MM.1S (cell line): ENCODE measurements around the gene ATP11C.

Experiments used
- DNase-seq: peaks from one replicate; pipeline ENCODE4 v3.0.0-alpha.2; 2015
- H2AFZ ChIP-seq: fragments of 300-600 bp; sonication (generic); 2 replicates; pipeline ENCODE4 v1.6.0; 2016; ENCODE audit warnings: antibody characterized with exemption, low read length
- H3F3A ChIP-seq: fragments of 300-600 bp; sonication (generic); 2 replicates; pipeline ENCODE4 v1.6.1; 2016; ENCODE audit warnings: mild to moderate bottlenecking, antibody characterized with exemption, low read length, moderate library complexity, mixed read lengths; ENCODE audit not compliant: insufficient read depth
- H3K27ac ChIP-seq: fragments of 300-600 bp; sonication (generic); 2 replicates; pipeline ENCODE4 v1.5.1; 2016; ENCODE audit warnings: mild to moderate bottlenecking, low read length
- H3K27me3 ChIP-seq: fragments of 300-600 bp; sonication (generic); replicated peaks from 2 replicates; pipeline ENCODE4 v1.6.0; 2016; ENCODE audit warnings: low read length; ENCODE audit not compliant: insufficient read depth
- H3K36me3 ChIP-seq: fragments of 300-600 bp; sonication (generic); replicated peaks from 2 replicates; pipeline ENCODE4 v1.6.1; 2016; ENCODE audit warnings: mild to moderate bottlenecking, low read length, mixed read lengths; ENCODE audit not compliant: insufficient read depth
- H3K4me1 ChIP-seq: fragments of 300-600 bp; sonication (generic); 2 replicates; pipeline ENCODE4 v1.6.1; 2016; ENCODE audit warnings: low read length, mixed read lengths
- H3K4me2 ChIP-seq: fragments of 300-600 bp; sonication (generic); 2 replicates; pipeline ENCODE4 v1.6.0; 2016; ENCODE audit warnings: low read depth, low read length
- H3K4me3 ChIP-seq: fragments of 300-600 bp; sonication (generic); 2 replicates; pipeline ENCODE4 v1.5.1; 2016; ENCODE audit warnings: low read length, mixed read lengths
- H3K79me2 ChIP-seq: fragments of 300-600 bp; sonication (generic); 2 replicates; pipeline ENCODE4 v1.6.1; 2016; ENCODE audit warnings: mixed run types, low read length, mixed read lengths
- H3K9ac ChIP-seq: fragments of 300-600 bp; sonication (generic); 2 replicates; pipeline ENCODE4 v1.6.1; 2016; ENCODE audit warnings: low read length, mixed read lengths
- H3K9me2 ChIP-seq: fragments of 300-600 bp; sonication (generic); replicated peaks from 2 replicates; pipeline ENCODE4 v1.6.1; 2016; ENCODE audit warnings: mild to moderate bottlenecking, low read length, mixed read lengths; ENCODE audit not compliant: insufficient read depth
- H3K9me3 ChIP-seq: fragments of 300-600 bp; sonication (generic); replicated peaks from 2 replicates; pipeline ENCODE4 v1.6.1; 2016; ENCODE audit warnings: mild to moderate bottlenecking, low read length, mixed read lengths; ENCODE audit not compliant: insufficient read depth
- H4K20me1 ChIP-seq: fragments of 300-600 bp; sonication (generic); 2 replicates; pipeline ENCODE4 v1.6.1; 2016; ENCODE audit warnings: mild to moderate bottlenecking, low read length, moderate library complexity, mixed read lengths; ENCODE audit not compliant: insufficient read depth
- CTCF ChIP-seq: fragments of 300-600 bp; sonication (generic); IDR thresholded peaks from 2 replicates; pipeline ENCODE4 v1.5.1; 2016; ENCODE audit warnings: antibody characterized with exemption, low read length, mixed read lengths
- EZH2 ChIP-seq: fragments of 300-600 bp; sonication (generic); optimal IDR thresholded peaks from 2 replicates; pipeline ENCODE3; 2017; ENCODE audit warnings: low read depth, mild to moderate bottlenecking, antibody characterized with exemption, low read length, mixed read lengths
- EZH2phosphoT487 ChIP-seq: fragments of 300-600 bp; sonication (generic); IDR thresholded peaks from 2 replicates; pipeline ENCODE4 v1.6.1; 2018; ENCODE audit warnings: antibody characterized with exemption, low read length

The ATP11C gene

GRCh38 chrX:139702658-139703057 is 230.2 kb downstream of the ATP11C start:
- H3K27me3 ChIP-seq = no peaks in the 10 kb centered on the region
- no peaks in the 10 kb centered on the region for H3F3A ChIP-seq
- H2AFZ ChIP-seq = no peak overlapping the region
- no peak overlapping the region for H3K9ac ChIP-seq
- no peak overlapping the region for H3K4me2 ChIP-seq
- H3K4me1 ChIP-seq = no peaks in the 10 kb centered on the region
- TF ChIP-seq EZH2phosphoT487 (no peak), EZH2 (no peak), CTCF (no peak)
- H3K9me2 ChIP-seq = no peaks in the 10 kb centered on the region
- no peaks in the 10 kb centered on the region for H3K36me3 ChIP-seq
- DNase-seq = no peak
- no peaks in the 10 kb centered on the region for H3K79me2 ChIP-seq
- no peak overlapping the region for H3K4me3 ChIP-seq
- no peak overlapping the region for H3K27ac ChIP-seq
- no peaks in the 10 kb centered on the region for H4K20me1 ChIP-seq
- no peaks in the 10 kb centered on the region for H3K9me3 ChIP-seq

GRCh38 chrX:139692908-139693307 is 239.9 kb downstream of the ATP11C start:
- H3K9me3 ChIP-seq = no peaks in the 10 kb centered on the region
- H3K4me3 ChIP-seq = no peak overlapping the region
- H3K9ac ChIP-seq = no peak overlapping the region
- H3F3A ChIP-seq = no peaks in the 10 kb centered on the region
- no peak for DNase-seq
- H3K79me2 ChIP-seq = no peaks in the 10 kb centered on the region
- no peak overlapping the region for H3K27ac ChIP-seq
- H3K9me2 ChIP-seq = no peaks in the 10 kb centered on the region
- TF ChIP-seq CTCF (no peak), EZH2phosphoT487 (no peak), EZH2 (no peak)
- H3K4me1 ChIP-seq = no peaks in the 10 kb centered on the region
- no peak overlapping the region for H2AFZ ChIP-seq
- H3K36me3 ChIP-seq = no peaks in the 10 kb centered on the region
- H3K4me2 ChIP-seq = no peak overlapping the region
- no peaks in the 10 kb centered on the region for H4K20me1 ChIP-seq
- no peaks in the 10 kb centered on the region for H3K27me3 ChIP-seq

- H3K9ac ChIP-seq = no peak overlapping the region
- no peaks in the 10 kb centered on the region for H3K79me2 ChIP-seq
- DNase-seq = no peak
- no peaks in the 10 kb centered on the region for H3K36me3 ChIP-seq
- H2AFZ ChIP-seq = no peak overlapping the region
- TF ChIP-seq EZH2phosphoT487 (no peak), EZH2 (no peak), CTCF (no peak)
- no peaks in the 10 kb centered on the region for H3F3A ChIP-seq
- H4K20me1 ChIP-seq = no peaks in the 10 kb centered on the region
- no peaks in the 10 kb centered on the region for H3K9me3 ChIP-seq
- H3K4me2 ChIP-seq = no peak overlapping the region
- H3K27ac ChIP-seq = no peak overlapping the region
- H3K4me1 ChIP-seq = no peaks in the 10 kb centered on the region
- no peaks in the 10 kb centered on the region for H3K27me3 ChIP-seq
- no peaks in the 10 kb centered on the region for H3K9me2 ChIP-seq
- H3K4me3 ChIP-seq = no peak overlapping the region
Measured at GRCh38 chrX:139692506-139692849, 240.4 kb downstream of the ATP11C start.
